Measurements from ENCODE around the gene TMEFF2.

GRCh38 chr2:191959209-191959608 lies 235.5 kb downstream of the TMEFF2 start:
- no peak for TF ChIP-seq CTCF (IDR thresholded peaks at IDR 0.05; ENCODE audit: insufficient read depth, low read length, poor library complexity, severe bottlenecking)
- no peak for TF ChIP-seq EZH2phosphoT487 (conservative IDR thresholded peaks at IDR 0.05; ENCODE audit: low read length)

Data from SU-DHL-6 (cell line).